Endodermal cell (in vitro differentiated cells): ENCODE measurements around the gene CLDN9. TPM values are rescaled to one million over a fixed set of nuclear protein-coding genes. Genes with fewer than 3 reads are reported as not detected.

Experiments used
- DNase-seq: peaks from one replicate; pipeline ENCODE4 v3.0.0-alpha.2; 2017
- H3K27ac ChIP-seq: 2 replicates; pipeline ENCODE4 v1.5.1; 2013; ENCODE audit warnings: mild to moderate bottlenecking, low read depth, low read length, moderate library complexity
- H3K27me3 ChIP-seq: 2 replicates; pipeline ENCODE4 v1.6.1; 2013; ENCODE audit warnings: mild to moderate bottlenecking, low read length, moderate library complexity; ENCODE audit not compliant: insufficient read depth, control insufficient read depth, poor library complexity, severe bottlenecking
- H3K36me3 ChIP-seq: 2 replicates; pipeline ENCODE4 v1.7.0; 2013; ENCODE audit warnings: mild to moderate bottlenecking, low read length, moderate library complexity; ENCODE audit not compliant: control insufficient read depth, insufficient read depth
- H3K4me1 ChIP-seq: one replicate; pipeline ENCODE4 v1.7.0; 2013; ENCODE audit warnings: low read length; ENCODE audit not compliant: control insufficient read depth, insufficient read depth
- H3K4me3 ChIP-seq: 2 replicates; pipeline ENCODE4 v1.5.1; 2013; ENCODE audit warnings: mild to moderate bottlenecking, low read length, moderate library complexity
- H3K9ac ChIP-seq: 2 replicates; pipeline ENCODE4 v1.6.1; 2013; ENCODE audit warnings: mild to moderate bottlenecking, low read length, moderate library complexity; ENCODE audit not compliant: poor library complexity, severe bottlenecking; ENCODE audit errors: extremely low read depth
- H3K9me3 ChIP-seq: 2 replicates; pipeline ENCODE4 v1.6.1; 2013; ENCODE audit warnings: mild to moderate bottlenecking, low read length, moderate library complexity; ENCODE audit not compliant: control insufficient read depth
- H3K27ac Mint-ChIP-seq: 2 replicates; pipeline ENCODE4 v1.8.0; 2020; ENCODE audit warnings: mixed read lengths
- H3K27me3 Mint-ChIP-seq: 2 replicates; pipeline ENCODE4 v1.8.0; 2021; ENCODE audit warnings: mild to moderate bottlenecking, mixed read lengths; ENCODE audit not compliant: insufficient read depth
- H3K36me3 Mint-ChIP-seq: 2 replicates; pipeline ENCODE4 v1.8.0; 2020; ENCODE audit warnings: low read depth, mixed read lengths
- H3K4me1 Mint-ChIP-seq: 2 replicates; pipeline ENCODE4 v1.8.0; 2020; ENCODE audit warnings: mixed read lengths
- H3K4me3 Mint-ChIP-seq: 2 replicates; pipeline ENCODE4 v1.8.0; 2020; ENCODE audit warnings: mild to moderate bottlenecking, moderate library complexity, mixed read lengths
- H3K9me3 Mint-ChIP-seq: 2 replicates; pipeline ENCODE4 v1.8.0; 2020; ENCODE audit warnings: mild to moderate bottlenecking, mixed read lengths
- CTCF ChIP-seq: fragments of 200-600 bp; sonication (generic); conservative IDR thresholded peaks from 2 replicates; pipeline ENCODE4 v1.5.0; 2021; ENCODE audit warnings: antibody characterized with exemption, mild to moderate bottlenecking
- WGBS, 2 experiments: methylation state at CpG; one replicate each; pipeline versions ENCODE4 v1.1.5 to v1.1.7; 2013; ENCODE audit warnings: missing lambda C conversion rate in 2 of 2, mixed read lengths in 1 of 2; ENCODE audit not compliant: insufficient coverage in 1 of 2, insufficient read length in 1 of 2; 5-methylcytosine and 5-hydroxymethylcytosine counted together
- total RNA-seq, 2 donors: library from RNA; stranded (reverse); fragmentation: NEBNext Ultra II Directional in 1 of 2; extraction: Animal tissue kit (Norgen Biotek cat#: 25700) in 1 of 2; gene quantifications; 2 replicates in 1 of 2; 3 replicates in 1 of 2; pipeline ENCODE4 v1.2.1, GENCODE V29; 2021

The CLDN9 gene
- total RNA-seq, 2 donors from 2014 or later: 0.18 TPM; not detected in 1

GRCh38 chr16:2992383-2993081 is 20.2 kb upstream of the CLDN9 start:
- H3K9me3 ChIP-seq: no peaks in the 10 kb centered on the region
- H3K4me1 ChIP-seq: no peaks in the 10 kb centered on the region
- 86 to 93% methylated on average over 4 to 14 of the region's 14 CpGs for WGBS, 2 experiments
- no peaks in the 10 kb centered on the region for H3K36me3 ChIP-seq
- H3K4me1 Mint-ChIP-seq: peaks cover 7% of the 10 kb centered on the region
- H3K4me3 Mint-ChIP-seq: no peak overlapping the region
- no peak for DNase-seq
- no peaks in the 10 kb centered on the region for H3K27me3 Mint-ChIP-seq
- no peak overlapping the region for H3K9ac ChIP-seq
- H3K27ac Mint-ChIP-seq: no peak overlapping the region
- no peak for TF ChIP-seq CTCF
- H3K27ac ChIP-seq: no peak overlapping the region
- no peaks in the 10 kb centered on the region for H3K9me3 Mint-ChIP-seq
- no peak overlapping the region for H3K4me3 ChIP-seq
- H3K27me3 ChIP-seq: no peaks in the 10 kb centered on the region
- no peaks in the 10 kb centered on the region for H3K36me3 Mint-ChIP-seq

GRCh38 chr16:2996298-2996697 is 16.4 kb upstream of the CLDN9 start:
- Mint-ChIP-seq H3K36me3 (no peaks in the 10 kb centered on the region), H3K9me3 (no peaks in the 10 kb centered on the region), H3K4me3 (no peak overlapping the region), H3K4me1 (no peaks in the 10 kb centered on the region), H3K27ac (no peak overlapping the region), H3K27me3 (peaks cover 2% of the 10 kb centered on the region)
- 81 to 90% methylated on average over 6 to 13 of the region's 13 CpGs for WGBS, 2 experiments
- Histone ChIP-seq H3K27ac (no peak overlapping the region), H3K9ac (no peak overlapping the region), H3K36me3 (no peaks in the 10 kb centered on the region), H3K4me3 (no peak overlapping the region), H3K27me3 (no peaks in the 10 kb centered on the region), H3K9me3 (no peaks in the 10 kb centered on the region), H3K4me1 (no peaks in the 10 kb centered on the region)
- no peak for TF ChIP-seq CTCF
- no peak for DNase-seq

- Mint-ChIP-seq H3K36me3 (no peaks in the 10 kb centered on the region), H3K27ac (no peak overlapping the region), H3K27me3 (peaks cover 2% of the 10 kb centered on the region), H3K4me1 (peaks cover 2% of the 10 kb centered on the region), H3K9me3 (no peaks in the 10 kb centered on the region), H3K4me3 (no peak overlapping the region)
- H3K27ac ChIP-seq: no peak overlapping the region
- H3K9ac ChIP-seq: no peak overlapping the region
- 91 to 100% methylated on average over 1 to 6 of the region's 6 CpGs for WGBS, 2 experiments
- no peak for DNase-seq
- H3K4me1 ChIP-seq: no peaks in the 10 kb centered on the region
- H3K4me3 ChIP-seq: no peak overlapping the region
- no peaks in the 10 kb centered on the region for H3K9me3 ChIP-seq
- no peaks in the 10 kb centered on the region for H3K36me3 ChIP-seq
- H3K27me3 ChIP-seq: no peaks in the 10 kb centered on the region
- TF ChIP-seq CTCF: no peak
Measured at GRCh38 chr16:2999929-3000328, 12.8 kb upstream of the CLDN9 start.
